ENCODE measurements around the gene FBXO48. TPM values are rescaled to one million over a fixed set of nuclear protein-coding genes. Genes with fewer than 3 reads are reported as not detected.

The FBXO48 gene
- polyA plus RNA-seq, 1 of the 3 experiments (the other 2 are of a cell fraction), result 0.30 TPM

GRCh38 chr2:68425503-68425902 lies 41.6 kb downstream of the FBXO48 start:
- WGBS (ENCODE audit: low lambda C conversion rate), result 8% methylated on average over 3 of the region's 3 CpGs
- Histone ChIP-seq H3K79me2 (ENCODE audit: insufficient read depth) (no peaks in the 10 kb centered on the region), H3K36me3 (replicated peaks in 1 of 2; ENCODE audit: control insufficient read depth in 1 of 2, insufficient read depth in 2 of 2, low read length in 1 of 2) (no peaks in the 10 kb centered on the region), H4K20me1 (ENCODE audit: insufficient read depth) (no peaks in the 10 kb centered on the region), H3K9ac (no peak overlapping the region), H3K9me3 (no peaks in the 10 kb centered on the region), H3K9me2 (no peaks in the 10 kb centered on the region), H3K4me1 (ENCODE audit: control insufficient read depth in 1 of 2, insufficient read depth in 2 of 2, low read depth in 1 of 2, low read length in 1 of 2) (no peaks in the 10 kb centered on the region), H3K27ac (ENCODE audit: low read depth in 2 of 2, low read length in 1 of 2) (no peak overlapping the region), H3K4me3 (ENCODE audit: low read depth in 2 of 2, low read length in 1 of 2) (no peak overlapping the region), H3K27me3 (ENCODE audit: insufficient read depth) (no peaks in the 10 kb centered on the region), H3F3A (replicated peaks; ENCODE audit: insufficient read depth) (no peaks in the 10 kb centered on the region), H3K4me2 (no peak overlapping the region), H2AFZ (ENCODE audit: low read depth) (no peak overlapping the region)
- CTCF ChIA-PET, result interaction anchor here (2.2 kb wide), 1 partner anchor 15 kb away, joined by 7 read pairs; no protein-coding TSS in a partner anchor
- TF ChIP-seq RCOR1 (IDR thresholded peaks at IDR 0.05; ENCODE audit: low read length), result no peak
- no peak for TF ChIP-seq CHD2 (IDR thresholded peaks at IDR 0.05; ENCODE audit: low read length, partially characterized antibody)
- TF ChIP-seq ELF1 (IDR thresholded peaks at IDR 0.05), result no peak
- TF ChIP-seq, protein P1, sequence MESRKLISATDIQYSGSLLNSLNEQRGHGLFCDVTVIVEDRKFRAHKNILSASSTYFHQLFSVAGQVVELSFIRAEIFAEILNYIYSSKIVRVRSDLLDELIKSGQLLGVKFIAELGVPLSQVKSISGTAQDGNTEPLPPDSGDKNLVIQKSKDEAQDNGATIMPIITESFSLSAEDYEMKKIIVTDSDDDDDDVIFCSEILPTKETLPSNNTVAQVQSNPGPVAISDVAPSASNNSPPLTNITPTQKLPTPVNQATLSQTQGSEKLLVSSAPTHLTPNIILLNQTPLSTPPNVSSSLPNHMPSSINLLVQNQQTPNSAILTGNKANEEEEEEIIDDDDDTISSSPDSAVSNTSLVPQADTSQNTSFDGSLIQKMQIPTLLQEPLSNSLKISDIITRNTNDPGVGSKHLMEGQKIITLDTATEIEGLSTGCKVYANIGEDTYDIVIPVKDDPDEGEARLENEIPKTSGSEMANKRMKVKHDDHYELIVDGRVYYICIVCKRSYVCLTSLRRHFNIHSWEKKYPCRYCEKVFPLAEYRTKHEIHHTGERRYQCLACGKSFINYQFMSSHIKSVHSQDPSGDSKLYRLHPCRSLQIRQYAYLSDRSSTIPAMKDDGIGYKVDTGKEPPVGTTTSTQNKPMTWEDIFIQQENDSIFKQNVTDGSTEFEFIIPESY (IDR thresholded peaks at IDR 0.05; ENCODE audit: borderline replicate concordance, low read depth), result no peak
- TF ChIP-seq, protein P2, sequence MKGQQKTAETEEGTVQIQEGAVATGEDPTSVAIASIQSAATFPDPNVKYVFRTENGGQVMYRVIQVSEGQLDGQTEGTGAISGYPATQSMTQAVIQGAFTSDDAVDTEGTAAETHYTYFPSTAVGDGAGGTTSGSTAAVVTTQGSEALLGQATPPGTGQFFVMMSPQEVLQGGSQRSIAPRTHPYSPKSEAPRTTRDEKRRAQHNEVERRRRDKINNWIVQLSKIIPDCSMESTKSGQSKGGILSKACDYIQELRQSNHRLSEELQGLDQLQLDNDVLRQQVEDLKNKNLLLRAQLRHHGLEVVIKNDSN (IDR thresholded peaks at IDR 0.05; ENCODE audit: borderline replicate concordance, low read depth), result no peak
- no peak for TF ChIP-seq MAX (IDR thresholded peaks at IDR 0.05; ENCODE audit: low read depth)
- no peak for TF ChIP-seq FOXM1 (IDR thresholded peaks at IDR 0.05; ENCODE audit: low read depth)
- TF ChIP-seq, protein P3, sequence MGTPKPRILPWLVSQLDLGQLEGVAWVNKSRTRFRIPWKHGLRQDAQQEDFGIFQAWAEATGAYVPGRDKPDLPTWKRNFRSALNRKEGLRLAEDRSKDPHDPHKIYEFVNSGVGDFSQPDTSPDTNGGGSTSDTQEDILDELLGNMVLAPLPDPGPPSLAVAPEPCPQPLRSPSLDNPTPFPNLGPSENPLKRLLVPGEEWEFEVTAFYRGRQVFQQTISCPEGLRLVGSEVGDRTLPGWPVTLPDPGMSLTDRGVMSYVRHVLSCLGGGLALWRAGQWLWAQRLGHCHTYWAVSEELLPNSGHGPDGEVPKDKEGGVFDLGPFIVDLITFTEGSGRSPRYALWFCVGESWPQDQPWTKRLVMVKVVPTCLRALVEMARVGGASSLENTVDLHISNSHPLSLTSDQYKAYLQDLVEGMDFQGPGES (IDR thresholded peaks at IDR 0.05; ENCODE audit: low read depth, low read length), result no peak
- TF ChIP-seq GABPA (IDR thresholded peaks at IDR 0.05; ENCODE audit: low read depth), result no peak
- no peak for TF ChIP-seq SIN3A (IDR thresholded peaks at IDR 0.05; ENCODE audit: borderline replicate concordance, low read depth, low read length)
- TF ChIP-seq CTCF (IDR thresholded peaks at IDR 0.05), result no peak
- no peak for TF ChIP-seq YY1 (IDR thresholded peaks at IDR 0.05; ENCODE audit: low read depth)
- POLR2A ChIA-PET, result no interaction called here
- no peak for DNase-seq

Measured in SK-N-SH (cell line).